Measurements from ENCODE around the gene ALG10B. TPM values are rescaled to one million over a fixed set of nuclear protein-coding genes. Genes with fewer than 3 reads are reported as not detected.
A peak's percentile ranks its signal among the peaks of the same experiment; 100 is the strongest.
"Not testable (repeated sequence)": the region's sequence is repeated elsewhere in the genome, so short reads cannot be mapped to it uniquely, and the experiment has no call there.

Gene ALG10B
- total RNA-seq, 4 donors from 2014 or later: 0.37 to 2.6 (median 1.6) TPM

DNA sequence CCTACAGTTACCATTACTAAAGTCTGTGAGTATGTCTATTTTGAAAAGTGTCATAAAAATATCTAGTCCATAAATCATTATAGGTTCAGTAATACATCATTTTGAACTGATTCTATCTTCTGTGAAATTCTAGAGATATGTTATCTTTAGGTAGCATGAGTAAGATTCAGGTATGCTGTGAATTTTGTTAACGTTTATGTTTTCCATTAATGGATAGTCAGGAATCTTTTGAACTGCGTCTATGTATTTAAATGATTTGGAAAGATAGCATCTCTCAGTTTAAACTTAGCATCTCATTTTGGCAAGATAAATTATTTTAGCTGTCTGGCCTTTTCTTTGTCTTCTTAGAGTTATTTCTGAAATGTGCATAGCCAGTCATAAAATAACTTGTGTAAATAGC, 8.3 kb downstream of the ALG10B start:
- TF ChIP-seq EP300 (IDR thresholded peaks at IDR 0.05; ENCODE audit: low read depth) (no peak), POLR2A (IDR thresholded peaks at IDR 0.05) (no peak), POLR2AphosphoS5 (IDR thresholded peaks at IDR 0.05) (no peak)
- TF ChIP-seq, protein P1, sequence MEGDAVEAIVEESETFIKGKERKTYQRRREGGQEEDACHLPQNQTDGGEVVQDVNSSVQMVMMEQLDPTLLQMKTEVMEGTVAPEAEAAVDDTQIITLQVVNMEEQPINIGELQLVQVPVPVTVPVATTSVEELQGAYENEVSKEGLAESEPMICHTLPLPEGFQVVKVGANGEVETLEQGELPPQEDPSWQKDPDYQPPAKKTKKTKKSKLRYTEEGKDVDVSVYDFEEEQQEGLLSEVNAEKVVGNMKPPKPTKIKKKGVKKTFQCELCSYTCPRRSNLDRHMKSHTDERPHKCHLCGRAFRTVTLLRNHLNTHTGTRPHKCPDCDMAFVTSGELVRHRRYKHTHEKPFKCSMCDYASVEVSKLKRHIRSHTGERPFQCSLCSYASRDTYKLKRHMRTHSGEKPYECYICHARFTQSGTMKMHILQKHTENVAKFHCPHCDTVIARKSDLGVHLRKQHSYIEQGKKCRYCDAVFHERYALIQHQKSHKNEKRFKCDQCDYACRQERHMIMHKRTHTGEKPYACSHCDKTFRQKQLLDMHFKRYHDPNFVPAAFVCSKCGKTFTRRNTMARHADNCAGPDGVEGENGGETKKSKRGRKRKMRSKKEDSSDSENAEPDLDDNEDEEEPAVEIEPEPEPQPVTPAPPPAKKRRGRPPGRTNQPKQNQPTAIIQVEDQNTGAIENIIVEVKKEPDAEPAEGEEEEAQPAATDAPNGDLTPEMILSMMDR (IDR thresholded peaks at IDR 0.05): no peak
- intact Hi-C loops (cut with DNase I; ENCODE audit: low total_unique reads): no loop called here

DNA sequence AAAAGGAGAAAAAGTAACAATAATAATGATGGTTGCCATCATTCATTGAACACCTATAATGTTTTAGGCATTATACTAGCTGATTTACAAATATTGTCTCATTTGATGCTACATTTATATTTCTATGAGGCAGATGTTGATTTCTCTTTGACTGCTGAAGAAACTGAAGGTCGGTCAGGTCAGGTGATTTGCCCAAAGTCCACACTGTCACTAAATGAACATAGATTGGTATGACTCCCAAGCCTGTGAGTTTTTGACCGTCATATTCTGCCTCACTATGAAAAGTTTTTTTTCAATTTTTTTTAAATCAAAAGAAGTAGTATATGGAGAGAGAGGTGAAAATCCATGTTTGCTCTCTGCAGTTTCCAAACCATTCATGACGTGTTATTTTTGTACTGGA, 10.8 kb downstream of the ALG10B start:
- H3K27ac ChIP-seq: no peak overlapping the region
- no peak overlapping the region for H3K4me3 ChIP-seq
- TF ChIP-seq EP300 (IDR thresholded peaks at IDR 0.05; ENCODE audit: low read depth) (no peak), POLR2A (IDR thresholded peaks at IDR 0.05) (no peak), POLR2AphosphoS5 (IDR thresholded peaks at IDR 0.05) (no peak)
- TF ChIP-seq, protein P1 (IDR thresholded peaks at IDR 0.05): no peak
- in situ Hi-C loops (cut with MboI; ENCODE audit: low pct_ligation_motif_present in 1 of 4, low pct_unique_long_range_greater_than_20kb in 1 of 4, low sequenced_read_pairs in 3 of 4) (loop anchor here (25.0 kb wide), 5 partner anchors 310 to 935 kb away; partner anchors contain the start of gene CPNE8 (in 1 of the 4)), intact Hi-C loops (cut with DNase I; ENCODE audit: low total_unique reads) (no loop called here)
- H3K4me1 ChIP-seq: peaks cover 0 to 3% (median 0%) of the 10 kb centered on the region in 4 donors
- H3K27me3 ChIP-seq: no peaks in the 10 kb centered on the region
- WGBS, 2 donors (ENCODE audit: low coverage in 1 of 2): 77 to 94% methylated on average over 3 of the region's 3 CpGs
- H3K36me3 ChIP-seq: no peaks in the 10 kb centered on the region
- DNase-seq: no peak
- H3K9me3 ChIP-seq: no peaks in the 10 kb centered on the region

More for the DNA sequence above, 8.3 kb downstream of the ALG10B start:
- Histone ChIP-seq H3K4me3 (no peak overlapping the region), H3K27ac (no peak overlapping the region), H3K36me3 (no peaks in the 10 kb centered on the region), H3K4me1 (peaks cover 0 to 3% (median 0%) of the 10 kb centered on the region in 4 donors), H3K27me3 (no peaks in the 10 kb centered on the region), H3K9me3 (no peaks in the 10 kb centered on the region)
- in situ Hi-C loops (cut with MboI; ENCODE audit: low pct_ligation_motif_present in 1 of 4, low pct_unique_long_range_greater_than_20kb in 1 of 4, low sequenced_read_pairs in 3 of 4): loop anchor here (25.0 kb wide), 6 partner anchors 188 to 937 kb away; partner anchors contain the start of gene CPNE8 (in 2 of the 4)
- 74 to 79% methylated on average over 2 of the region's 2 CpGs for WGBS, 2 donors (ENCODE audit: low coverage in 1 of 2)
- no peak for DNase-seq

GRCh38 chr12:38328306-38328895, 11.8 kb downstream of the ALG10B start:
- peaks cover 0 to 3% (median 0%) of the 10 kb centered on the region in 4 donors for H3K4me1 ChIP-seq
- WGBS, 2 donors (ENCODE audit: low coverage in 1 of 2): 16 to 18% methylated on average over 6 of the region's 6 CpGs
- no peak for TF ChIP-seq EP300 (IDR thresholded peaks at IDR 0.05; ENCODE audit: low read depth)
- TF ChIP-seq, protein P1 (IDR thresholded peaks at IDR 0.05): peak; percentile 60 to 72 (median 70)
- no peaks in the 10 kb centered on the region for H3K9me3 ChIP-seq
- no peaks in the 10 kb centered on the region for H3K27me3 ChIP-seq
- no peak for DNase-seq
- H3K4me3 ChIP-seq: no peak overlapping the region
- H3K27ac ChIP-seq: no peak overlapping the region
- intact Hi-C loops (cut with DNase I; ENCODE audit: low total_unique reads): no loop called here
- H3K36me3 ChIP-seq: no peaks in the 10 kb centered on the region
- in situ Hi-C loops (cut with MboI; ENCODE audit: low pct_ligation_motif_present in 1 of 4, low pct_unique_long_range_greater_than_20kb in 1 of 4, low sequenced_read_pairs in 3 of 4): loop anchor here (25.0 kb wide), 5 partner anchors 309 to 934 kb away; partner anchors contain the start of gene CPNE8 (in 1 of the 4)

DNA sequence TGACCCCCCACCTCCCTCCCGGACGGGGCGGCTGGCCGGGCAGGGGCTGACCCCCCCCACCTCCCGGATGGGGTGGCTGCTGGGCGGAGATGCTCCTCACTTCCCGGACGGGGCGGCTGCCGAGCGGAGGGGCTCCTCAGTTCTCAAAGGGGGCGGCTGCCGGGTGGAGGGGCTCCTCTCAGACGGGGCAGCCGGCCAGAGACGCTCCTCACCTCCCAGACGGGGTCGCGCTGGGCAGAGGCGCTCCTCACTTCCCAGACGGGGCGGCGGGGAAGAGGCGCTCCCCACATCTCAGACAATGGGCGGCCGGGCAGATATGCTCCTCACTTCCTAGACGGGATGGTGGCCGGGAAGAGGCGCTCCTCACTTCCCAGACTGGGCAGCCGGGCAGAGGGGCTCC, 13.8 kb downstream of the ALG10B start:
- H3K27ac ChIP-seq, H3K4me1 ChIP-seq, H3K4me3 ChIP-seq, DNase-seq, H3K36me3 ChIP-seq, H3K27me3 ChIP-seq, H3K9me3 ChIP-seq: not testable (repeated sequence)
- 99% methylated on average over 18 of the region's 30 CpGs; no CpG with 5 or more reads in 1 of the 2 donors for WGBS, 2 donors (ENCODE audit: low coverage in 1 of 2)
- in situ Hi-C loops (cut with MboI; ENCODE audit: low pct_ligation_motif_present in 1 of 4, low pct_unique_long_range_greater_than_20kb in 1 of 4, low sequenced_read_pairs in 3 of 4): loop anchor here (5.0 to 25.0 kb wide), 8 partner anchors 307 to 944 kb away; partner anchors contain the start of gene CPNE8 (in 1 of the 4)
- intact Hi-C loops (cut with DNase I; ENCODE audit: low total_unique reads): loop anchor here (10.0 kb wide), 1 partner anchor 774 kb away; no protein-coding TSS in a partner anchor

All from transverse colon (tissue), 4 donors.